Colonic mucosa (tissue), 4 donors: ENCODE measurements around the gene NRG3. TPM values are rescaled to one million over a fixed set of nuclear protein-coding genes. Genes with fewer than 3 reads are reported as not detected.

ENCODE experiments used
- DNase-seq: peaks from one replicate; pipeline ENCODE4 v3.0.0-alpha.2; 2020
- H3K27ac ChIP-seq: fragments of 200-600 bp; one replicate; pipeline ENCODE4 v1.8.0; 2021
- H3K27me3 ChIP-seq: fragments of 200-600 bp; one replicate; pipeline ENCODE4 v1.8.0; 2021
- H3K36me3 ChIP-seq: fragments of 200-600 bp; one replicate; pipeline ENCODE4 v1.8.0; 2021
- H3K4me1 ChIP-seq: fragments of 200-600 bp; one replicate; pipeline ENCODE4 v1.8.0; 2021; ENCODE audit warnings: mild to moderate bottlenecking
- H3K4me3 ChIP-seq: fragments of 200-600 bp; one replicate; pipeline ENCODE4 v1.8.0; 2021
- H3K9ac ChIP-seq, 2 donors: one replicate each; pipeline ENCODE4 v1.7.0; 2013; ENCODE audit warnings: control low read depth in 2 of 2, low read depth in 2 of 2, low read length in 2 of 2
- H3K9me3 ChIP-seq: fragments of 200-600 bp; one replicate; pipeline ENCODE4 v1.8.0; 2021
- CTCF ChIP-seq: fragments of 200-600 bp; IDR thresholded peaks from one replicate; pipeline ENCODE4 v1.8.0; 2022; ENCODE audit warnings: antibody characterized with exemption, mild to moderate bottlenecking
- intact Hi-C: fragments of 100-400 bp; cut with DNase I; formaldehyde crosslinking; loops from one replicate; pipeline ENCODE4 v1.14.1; 2022
- total RNA-seq, 2 donors: library from RNA; stranded (reverse); fragmentation: NEBNext Ultra II Directional in 1 of 2; extraction: Animal tissue kit (Norgen Biotek cat#: 25700) in 1 of 2; gene quantifications; one replicate each; pipeline ENCODE4 v1.2.1, GENCODE V29; 2021
- donor health status: healthy.
- donor health status: DM: no; HTN: no; CAD: no.
- donor health status: DM: no; HTN: no; CAD: no.

The NRG3 gene
- total RNA-seq, 2 donors from 2014 or later = 0.24 TPM; not detected in 1

GRCh38 chr10:81995254-81995653 lies 120.3 kb downstream of the NRG3 start:
- H3K27ac ChIP-seq = no peak overlapping the region
- no peaks in the 10 kb centered on the region for H3K36me3 ChIP-seq
- no peak for TF ChIP-seq CTCF
- no peaks in the 10 kb centered on the region for H3K27me3 ChIP-seq
- intact Hi-C loops = no loop called here
- no peak for DNase-seq
- no peak overlapping the region for H3K9ac ChIP-seq
- H3K4me3 ChIP-seq = no peak overlapping the region
- H3K4me1 ChIP-seq = no peaks in the 10 kb centered on the region
- H3K9me3 ChIP-seq = no peaks in the 10 kb centered on the region

- Histone ChIP-seq H3K9ac (no peak overlapping the region), H3K4me3 (no peak overlapping the region), H3K27ac (no peak overlapping the region), H3K36me3 (no peaks in the 10 kb centered on the region), H3K4me1 (no peaks in the 10 kb centered on the region), H3K9me3 (no peaks in the 10 kb centered on the region), H3K27me3 (no peaks in the 10 kb centered on the region)
- no peak for DNase-seq
- intact Hi-C loops = no loop called here
- no peak for TF ChIP-seq CTCF
Observed at GRCh38 chr10:81996927-81997326, 121.9 kb downstream of the NRG3 start.

- H3K27ac ChIP-seq = no peak overlapping the region
- no peaks in the 10 kb centered on the region for H3K27me3 ChIP-seq
- H3K36me3 ChIP-seq = no peaks in the 10 kb centered on the region
- no peak for TF ChIP-seq CTCF
- H3K9me3 ChIP-seq = no peaks in the 10 kb centered on the region
- no peak overlapping the region for H3K4me3 ChIP-seq
- intact Hi-C loops = no loop called here
- no peaks in the 10 kb centered on the region for H3K4me1 ChIP-seq
- DNase-seq = no peak
- no peak overlapping the region for H3K9ac ChIP-seq
Observed at GRCh38 chr10:82020999-82021398, 146.0 kb downstream of the NRG3 start.

GRCh38 chr10:82027711-82028110 lies 152.7 kb downstream of the NRG3 start:
- no peak overlapping the region for H3K9ac ChIP-seq
- no peaks in the 10 kb centered on the region for H3K4me1 ChIP-seq
- H3K9me3 ChIP-seq = no peaks in the 10 kb centered on the region

GRCh38 chr10:82037076-82037475 lies 162.1 kb downstream of the NRG3 start:
- no peak overlapping the region for H3K27ac ChIP-seq
- H3K4me1 ChIP-seq = no peaks in the 10 kb centered on the region
- no peak overlapping the region for H3K9ac ChIP-seq
- H3K27me3 ChIP-seq = no peaks in the 10 kb centered on the region
- no peaks in the 10 kb centered on the region for H3K36me3 ChIP-seq
- DNase-seq = no peak
- intact Hi-C loops = no loop called here
- no peaks in the 10 kb centered on the region for H3K9me3 ChIP-seq
- TF ChIP-seq CTCF = no peak
- H3K4me3 ChIP-seq = no peak overlapping the region

More at GRCh38 chr10:82027711-82028110, 152.7 kb downstream of the NRG3 start:
- no peaks in the 10 kb centered on the region for H3K27me3 ChIP-seq
- intact Hi-C loops = no loop called here
- no peak overlapping the region for H3K4me3 ChIP-seq
- no peak overlapping the region for H3K27ac ChIP-seq
- DNase-seq = no peak
- H3K36me3 ChIP-seq = no peaks in the 10 kb centered on the region
- TF ChIP-seq CTCF = no peak

- Histone ChIP-seq H3K27me3 (no peaks in the 10 kb centered on the region), H3K9ac (no peak overlapping the region), H3K4me3 (no peak overlapping the region), H3K9me3 (no peaks in the 10 kb centered on the region), H3K27ac (no peak overlapping the region), H3K36me3 (no peaks in the 10 kb centered on the region), H3K4me1 (no peaks in the 10 kb centered on the region)
- no peak for TF ChIP-seq CTCF
- intact Hi-C loops = no loop called here
- DNase-seq = no peak
Observed at GRCh38 chr10:82038587-82038986, 163.6 kb downstream of the NRG3 start.
